Glomerular visceral epithelial cell (primary cell): ENCODE results near the gene GPR143.

Experiments
- DNase-seq: peaks from one replicate; pipeline ENCODE4 v3.0.0-alpha.2; 2016; ENCODE audit errors: extremely low spot score

GPR143 gene

DNA sequence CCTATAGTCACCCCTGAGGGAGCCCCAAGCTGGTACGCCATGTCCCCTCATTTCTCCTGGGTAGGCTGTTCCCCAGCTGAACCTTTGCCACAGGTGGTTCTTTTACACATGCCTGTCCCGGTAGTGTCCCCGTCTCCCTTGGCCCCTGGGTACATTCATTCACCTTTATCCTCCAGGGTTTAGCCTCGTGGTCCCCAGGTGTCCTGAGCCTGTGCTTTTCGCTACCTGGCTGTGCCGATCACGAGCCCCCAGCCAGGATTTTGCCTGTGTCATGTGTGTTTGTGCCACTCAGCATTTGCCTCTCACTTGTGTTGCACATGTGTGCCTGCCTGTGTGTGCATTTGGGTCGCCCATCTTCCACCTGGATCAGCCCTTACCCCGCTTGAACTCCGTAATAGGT lies 57.6 kb downstream of the GPR143 start:
- no peak for DNase-seq

DNA sequence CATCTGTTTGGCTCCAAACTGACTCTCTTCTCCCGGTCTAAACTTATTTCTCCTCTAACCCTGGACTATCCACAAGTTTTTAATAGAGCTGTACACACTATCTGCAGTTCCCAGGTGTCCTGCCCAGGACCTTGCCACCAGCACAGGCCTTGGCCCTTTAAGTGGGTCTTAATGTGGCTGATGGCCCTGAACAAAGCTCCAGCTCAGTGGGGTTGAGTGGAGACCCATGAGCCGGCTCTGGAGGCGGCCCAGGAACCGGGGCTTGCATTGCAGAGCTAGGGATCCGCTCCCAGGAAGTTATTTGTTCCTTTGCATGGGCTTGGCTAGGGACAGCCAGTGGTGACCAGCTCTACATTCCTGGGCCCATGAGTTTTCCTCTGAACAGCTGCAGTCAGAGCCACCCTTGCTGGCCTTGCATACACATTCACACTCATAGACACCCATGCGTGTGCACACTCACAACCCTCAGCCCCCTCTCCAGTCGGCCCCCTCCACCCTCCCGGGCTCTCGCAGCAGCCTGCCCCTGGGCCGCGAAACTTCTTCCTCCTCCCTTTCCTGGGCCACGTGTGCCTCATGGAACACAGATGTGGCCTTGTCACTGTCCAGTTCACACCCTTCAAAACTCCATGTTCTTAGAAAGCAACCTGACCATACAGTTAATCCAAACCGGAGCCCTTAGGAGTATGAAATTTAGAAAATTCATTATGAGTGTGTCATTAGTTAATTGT lies 58.2 kb downstream of the GPR143 start:
- no peak for DNase-seq

DNA sequence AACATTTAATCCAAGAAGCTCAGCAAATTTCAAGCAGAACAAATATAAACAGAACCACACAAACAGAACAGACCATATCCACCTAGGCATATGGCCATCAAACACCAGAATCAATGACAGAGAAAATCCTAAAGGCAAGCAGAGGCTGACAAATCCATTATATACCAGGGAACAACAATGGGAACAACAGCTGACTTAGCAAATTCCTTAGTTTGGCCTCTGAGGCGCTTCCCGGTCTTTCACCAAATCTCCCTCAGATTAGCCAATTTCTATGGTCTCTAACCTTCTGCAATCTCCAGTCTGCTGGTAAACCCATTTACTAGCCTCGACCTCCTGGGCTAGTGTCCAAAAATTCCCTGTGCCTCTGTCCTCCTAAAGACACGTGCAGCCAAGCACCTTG lies 59.2 kb downstream of the GPR143 start:
- no peak for DNase-seq

GRCh38 chrX:9704876-9705465 lies 60.7 kb downstream of the GPR143 start:
- DNase-seq, result no peak

- DNase-seq, result no peak
These were observed 62.2 kb downstream of the GPR143 start for GRCh38 chrX:9703406-9703805.

DNA sequence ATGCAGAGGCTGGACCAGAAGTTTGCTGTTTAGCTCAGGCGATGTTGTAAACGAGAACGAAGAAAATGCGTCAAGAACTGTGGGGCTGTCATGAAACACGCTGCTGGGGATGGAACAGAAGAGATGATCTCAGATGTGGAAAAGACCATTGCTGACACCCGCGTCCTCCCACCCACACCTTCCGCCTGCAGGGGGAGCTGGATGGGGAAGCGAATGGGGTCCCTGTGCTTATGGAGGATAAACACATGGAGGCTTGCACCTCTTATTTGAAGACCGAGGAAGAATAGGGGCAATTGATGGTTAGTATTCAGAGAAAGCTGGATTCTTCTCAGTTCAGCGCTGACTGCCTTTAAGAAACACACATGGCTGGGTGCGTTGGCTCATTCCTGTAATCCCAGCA lies 63.9 kb downstream of the GPR143 start:
- no peak for DNase-seq

DNA sequence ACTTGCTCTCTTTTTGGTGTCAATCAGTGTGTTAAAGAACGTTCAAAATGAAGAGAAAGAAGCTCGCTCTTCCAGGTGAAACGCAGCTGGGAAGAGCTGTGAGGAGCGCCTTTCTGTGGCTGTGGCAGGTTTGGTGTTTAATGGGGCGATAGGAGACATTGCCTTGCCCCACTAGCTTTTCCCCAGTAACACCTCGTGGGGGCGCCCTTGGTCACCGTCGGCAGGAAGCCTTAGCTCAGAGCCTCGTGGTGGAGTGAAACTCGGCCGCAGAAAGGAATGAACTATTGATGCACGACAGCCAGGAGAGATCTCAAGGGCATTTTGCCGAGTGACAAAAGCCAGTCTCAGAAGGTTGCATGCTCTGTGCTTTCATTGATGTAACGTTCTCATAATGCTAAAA lies 65.1 kb downstream of the GPR143 start:
- no peak for DNase-seq

- DNase-seq, result no peak
These were observed 67.1 kb downstream of the GPR143 start for GRCh38 chrX:9698576-9698975.

GRCh38 chrX:9693307-9694001 lies 72.2 kb downstream of the GPR143 start:
- DNase-seq, result no peak

- DNase-seq, result no peak
These were observed 75.6 kb downstream of the GPR143 start for GRCh38 chrX:9690046-9690445.

DNA sequence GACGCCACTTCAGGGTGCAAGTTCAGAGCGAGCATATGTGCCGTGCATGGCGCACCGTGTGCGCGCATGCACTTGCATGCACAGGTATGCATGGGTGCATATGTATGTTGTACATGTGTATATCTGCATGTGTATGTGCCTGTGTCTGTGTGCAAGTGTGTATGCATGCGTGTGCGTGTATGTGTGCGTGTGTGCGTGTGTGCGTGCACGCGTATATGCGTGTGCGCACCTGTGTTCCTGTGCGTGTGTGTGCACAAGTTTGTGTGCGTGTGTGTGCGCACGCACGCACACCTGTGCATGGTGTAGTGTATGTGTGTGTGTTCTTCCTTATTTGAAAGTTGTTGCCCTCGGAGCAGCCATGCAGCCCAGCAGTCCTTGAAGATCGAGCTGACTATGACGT lies 76.8 kb downstream of the GPR143 start:
- no peak for DNase-seq

GRCh38 chrX:9687899-9688298 lies 77.7 kb downstream of the GPR143 start:
- no peak for DNase-seq

- no peak for DNase-seq
These were observed 82.3 kb downstream of the GPR143 start for GRCh38 chrX:9683350-9683749.

GRCh38 chrX:9682861-9683260 lies 82.8 kb downstream of the GPR143 start:
- DNase-seq, result no peak

GRCh38 chrX:9682456-9682855 lies 83.2 kb downstream of the GPR143 start:
- no peak for DNase-seq

GRCh38 chrX:9681422-9681821 lies 84.2 kb downstream of the GPR143 start:
- peak; percentile 70 for DNase-seq

DNA sequence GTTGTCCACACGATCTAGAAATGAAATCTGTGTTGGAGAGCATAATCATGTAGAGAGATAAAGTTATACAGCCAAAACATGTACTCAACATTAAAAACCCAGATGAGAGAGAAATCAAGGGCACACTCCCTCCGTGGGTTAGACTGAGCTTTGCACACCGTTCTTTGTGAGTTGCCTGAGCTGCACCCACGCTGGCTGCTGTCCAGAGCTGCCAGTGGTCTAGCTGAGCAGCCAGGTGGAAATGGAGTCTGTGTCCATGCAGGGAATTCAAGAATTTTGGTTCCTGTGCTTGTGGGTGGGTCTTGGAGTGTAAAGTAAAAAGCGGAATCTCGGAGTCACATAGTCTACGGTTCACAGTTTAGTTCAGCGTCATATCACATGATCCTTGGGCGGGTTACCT lies 84.6 kb downstream of the GPR143 start:
- DNase-seq, result peak; percentile 38

DNA sequence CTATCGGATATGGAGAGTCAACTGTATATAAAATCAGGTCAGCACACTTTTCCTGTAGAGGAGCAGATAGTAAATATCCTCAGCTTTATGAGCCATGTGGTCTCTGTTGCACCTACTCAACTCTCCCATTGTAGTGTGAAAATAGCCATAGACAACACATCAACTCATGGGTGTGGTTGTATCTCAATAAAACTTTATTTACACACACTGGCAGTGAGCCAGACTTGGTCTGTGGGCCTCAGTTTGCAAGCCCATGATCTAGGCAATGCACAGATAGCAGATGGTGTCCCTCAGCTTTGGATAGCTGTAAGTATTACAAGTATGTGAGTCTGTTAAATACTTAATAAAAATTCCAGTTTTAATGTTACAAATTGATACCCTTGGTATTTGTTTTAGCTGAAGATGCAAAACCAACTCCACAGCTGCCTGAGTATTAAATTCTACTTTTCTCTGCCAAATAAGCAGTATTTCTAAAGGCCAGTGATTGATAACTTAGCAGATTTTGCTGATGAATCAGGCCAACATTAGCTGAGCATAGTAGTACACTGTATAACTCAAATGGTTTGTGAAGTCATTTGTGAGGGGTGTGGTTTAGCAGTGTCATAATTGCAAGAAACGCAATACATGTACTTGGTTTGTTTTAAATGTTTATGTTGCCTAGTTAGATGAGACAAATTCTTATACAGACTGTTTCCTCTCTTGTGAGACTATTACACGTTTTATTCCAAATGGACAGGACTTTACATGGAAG lies 87.3 kb downstream of the GPR143 start:
- no peak for DNase-seq

DNA sequence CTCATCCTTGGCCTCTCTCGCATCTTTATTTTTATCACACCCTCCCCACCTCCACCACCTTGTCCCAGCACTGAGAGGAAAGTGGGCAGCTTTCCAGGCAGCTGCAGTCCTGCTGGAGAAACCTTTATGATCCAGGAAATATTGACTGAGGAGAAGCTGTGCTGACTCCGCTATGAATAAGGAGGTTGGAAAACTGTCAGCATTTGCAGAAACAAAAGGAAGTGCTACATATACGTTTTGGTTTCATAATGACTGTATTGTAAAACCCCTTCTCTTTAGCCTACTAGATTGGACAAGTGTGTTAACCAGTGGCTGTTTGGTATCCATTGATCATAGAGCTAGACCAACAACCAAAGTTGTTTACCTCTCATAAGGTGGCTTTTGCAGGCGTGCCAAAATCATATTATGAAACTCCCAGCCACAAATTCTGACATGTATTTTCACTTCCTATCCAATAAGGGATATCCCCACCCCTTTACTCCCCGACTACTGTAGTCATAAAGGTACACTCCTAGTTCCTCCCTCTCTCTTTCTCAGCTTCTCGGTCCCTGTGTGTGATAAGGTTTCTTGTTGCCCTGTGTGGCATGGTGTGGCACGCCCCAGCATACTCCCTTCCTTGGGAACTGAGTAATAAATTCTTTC lies 88.4 kb downstream of the GPR143 start:
- DNase-seq, result no peak

GRCh38 chrX:9676738-9677097 lies 88.9 kb downstream of the GPR143 start:
- no peak for DNase-seq

DNA sequence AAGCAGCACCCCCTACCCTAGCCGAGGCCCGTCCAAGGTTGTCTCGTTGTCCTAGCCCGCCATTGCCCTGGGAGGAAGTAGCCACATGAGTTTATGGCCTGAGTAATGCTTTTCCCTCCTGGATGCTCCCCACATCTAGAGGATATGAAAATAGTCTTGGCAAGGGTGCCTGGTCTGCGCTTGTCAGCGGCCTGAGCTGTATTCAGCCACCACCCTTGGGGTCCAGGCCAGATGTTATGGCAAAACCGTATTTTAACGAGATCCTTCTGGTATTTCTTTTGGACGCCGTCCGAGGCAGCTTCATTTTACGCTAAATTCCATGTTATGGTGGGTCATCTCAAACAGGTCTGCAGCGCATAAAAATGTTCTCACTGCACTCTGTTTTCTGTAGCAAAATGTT lies 89.3 kb downstream of the GPR143 start:
- DNase-seq, result no peak
